H1 (cell line): Measurements from ENCODE around the gene SV2B. TPM values are rescaled to one million over a fixed set of nuclear protein-coding genes. Genes with fewer than 3 reads are reported as not detected.

Experiments used
- CTCF ChIA-PET: fragments of 300-600 bp; sonication (Branson Sonifier 250); formaldehyde crosslinking; loops from one replicate; lab custom pipeline; 2021; ENCODE audit not compliant: partially characterized antibody; lab: Charles Lee
- POLR2A ChIA-PET: fragments of 300-600 bp; sonication (Branson Sonifier 250); formaldehyde crosslinking; loops from one replicate; lab custom pipeline; 2021; ENCODE audit warnings: inconsistent platforms; ENCODE audit not compliant: partially characterized antibody; lab: Charles Lee
- DNase-seq, 2 experiments: peaks; one replicate each; pipeline versions ENCODE4 v3.0.0 to v3.0.0-alpha.2; 2010 to 2022; ENCODE audit warnings: low spot score in 2 of 2, low read depth in 1 of 2, mixed read lengths in 1 of 2
- FAIRE-seq: peaks from 2 replicates; lab custom pipeline; 2011; peaks lifted over from hg19 to GRCh38; lab: Jason Lieb, UNC
- H2AFZ ChIP-seq: 2 replicates; pipeline ENCODE4 v1.8.1; 2012; ENCODE audit warnings: low read length, inconsistent platforms
- H2AK5ac ChIP-seq: 2 replicates; pipeline ENCODE4 v1.6.1; 2013; ENCODE audit warnings: low read depth, low read length
- H2BK120ac ChIP-seq: replicated peaks from 2 replicates; pipeline ENCODE3; 2013; ENCODE audit warnings: low read depth, low read length, inconsistent platforms
- H2BK12ac ChIP-seq: 2 replicates; pipeline ENCODE4 v1.6.1; 2013; ENCODE audit warnings: low read depth, low read length
- H2BK15ac ChIP-seq: 2 replicates; pipeline ENCODE4 v1.6.1; 2013; ENCODE audit warnings: low read length
- H2BK20ac ChIP-seq: 2 replicates; pipeline ENCODE4 v1.6.1; 2013; ENCODE audit warnings: low read length
- H2BK5ac ChIP-seq: 2 replicates; pipeline ENCODE4 v1.6.1; 2013; ENCODE audit warnings: low read depth, low read length
- H3K14ac ChIP-seq: 2 replicates; pipeline ENCODE4 v1.6.1; 2013; ENCODE audit warnings: inconsistent platforms; ENCODE audit not compliant: insufficient read length
- H3K18ac ChIP-seq: 2 replicates; pipeline ENCODE4 v1.6.1; 2013; ENCODE audit warnings: low read length; ENCODE audit errors: extremely low read depth
- H3K23ac ChIP-seq: 2 replicates; pipeline ENCODE4 v1.6.1; 2013; ENCODE audit warnings: inconsistent platforms; ENCODE audit not compliant: insufficient read length
- H3K23me2 ChIP-seq: 2 replicates; pipeline ENCODE4 v1.6.1; 2013; ENCODE audit warnings: low read depth, low read length
- H3K27ac ChIP-seq: 2 replicates; pipeline ENCODE4 v1.6.1; 2011; ENCODE audit warnings: low read depth, low read length, inconsistent platforms
- H3K27me3 ChIP-seq, 4 experiments: replicated peaks in 1 of 4; 1 replicate in 1 of 4; 2 replicates in 3 of 4; pipeline versions ENCODE4 v1.6.1 to v1.8.1; 2011 to 2013; ENCODE audit warnings: low read length in 3 of 4, mild to moderate bottlenecking in 3 of 4, inconsistent platforms in 2 of 4, mixed read lengths in 2 of 4, moderate library complexity in 1 of 4; ENCODE audit not compliant: control insufficient read depth in 3 of 4, insufficient read depth in 3 of 4; ENCODE audit errors: extremely low read depth in 1 of 4
- H3K36me3 ChIP-seq, 4 experiments: 2 replicates each; pipeline versions ENCODE4 v1.6.1 to v1.8.1; 2011 to 2013; ENCODE audit warnings: mild to moderate bottlenecking in 4 of 4, low read length in 3 of 4, moderate library complexity in 2 of 4, control low read depth in 1 of 4, inconsistent platforms in 1 of 4; ENCODE audit not compliant: insufficient read depth in 4 of 4, control insufficient read depth in 2 of 4
- H3K4ac ChIP-seq: replicated peaks from 2 replicates; pipeline ENCODE3; 2013; ENCODE audit warnings: low read length, low read depth, mixed read lengths, inconsistent platforms; ENCODE audit not compliant: insufficient read length
- H3K4me1 ChIP-seq, 4 experiments: replicated peaks in 1 of 4; 1 replicate in 1 of 4; 2 replicates in 3 of 4; pipeline versions ENCODE4 v1.6.1 to v1.8.1; 2011 to 2013; ENCODE audit warnings: low read length in 3 of 4, inconsistent platforms in 2 of 4, mixed read lengths in 1 of 4; ENCODE audit not compliant: insufficient read depth in 4 of 4, control insufficient read depth in 3 of 4
- H3K4me2 ChIP-seq, 2 experiments: 2 replicates each; pipeline versions ENCODE4 v1.6.1 to v1.8.1; 2011 to 2013; ENCODE audit warnings: low read depth in 2 of 2, low read length in 2 of 2, control low read depth in 1 of 2, inconsistent platforms in 1 of 2, mild to moderate bottlenecking in 1 of 2; ENCODE audit not compliant: insufficient read depth in 1 of 2
- H3K4me3 ChIP-seq, 4 experiments: fragments of 200-600, 300-600 bp in 1 of 4; sonication (generic), shearing (Covaris generic), sonication (Bioruptor Twin) in 1 of 4; 2 replicates each; pipeline versions ENCODE4 v1.5.1 to v1.8.1; 2011 to 2016; ENCODE audit warnings: low read length in 4 of 4, low read depth in 3 of 4, control low read depth in 2 of 4, inconsistent platforms in 2 of 4, mild to moderate bottlenecking in 2 of 4, mixed read lengths in 1 of 4, moderate library complexity in 1 of 4; ENCODE audit not compliant: insufficient read depth in 2 of 4; ENCODE audit errors: extremely low read depth in 1 of 4
- H3K56ac ChIP-seq: replicated peaks from 2 replicates; pipeline ENCODE3; 2013; ENCODE audit warnings: low read depth, mild to moderate bottlenecking, mixed read lengths, low read length, inconsistent platforms; ENCODE audit not compliant: insufficient read length
- H3K79me1 ChIP-seq: 2 replicates; pipeline ENCODE4 v1.6.1; 2013; ENCODE audit warnings: low read depth, low read length, control low read depth
- H3K79me2 ChIP-seq, 2 experiments: 2 replicates each; pipeline versions ENCODE4 v1.6.1 to v1.8.1; 2012 to 2013; ENCODE audit warnings: low read length in 2 of 2, mild to moderate bottlenecking in 2 of 2, inconsistent platforms in 1 of 2; ENCODE audit not compliant: insufficient read depth in 2 of 2, control insufficient read depth in 1 of 2
- H3K9ac ChIP-seq, 4 experiments: replicated peaks in 1 of 4; 1 replicate in 1 of 4; 2 replicates in 3 of 4; pipeline versions ENCODE4 v1.6.1 to v1.8.1; 2011 to 2013; ENCODE audit warnings: low read depth in 3 of 4, low read length in 3 of 4, control low read depth in 2 of 4, mild to moderate bottlenecking in 2 of 4, moderate library complexity in 2 of 4, inconsistent platforms in 1 of 4; ENCODE audit errors: extremely low read depth in 1 of 4
- H3K9me3 ChIP-seq, 2 experiments: 2 replicates each; pipeline versions ENCODE4 v1.6.1 to v1.8.1; 2012 to 2013; ENCODE audit warnings: mild to moderate bottlenecking in 2 of 2, moderate library complexity in 2 of 2, control low read depth in 1 of 2, inconsistent platforms in 1 of 2, low read depth in 1 of 2, low read length in 1 of 2, mixed read lengths in 1 of 2; ENCODE audit not compliant: insufficient read depth in 2 of 2
- H4K20me1 ChIP-seq, 2 experiments: replicated peaks in 1 of 2; 2 replicates each; pipeline versions ENCODE3 to v1.8.1; 2011 to 2013; ENCODE audit warnings: inconsistent platforms in 2 of 2, low read length in 2 of 2, mild to moderate bottlenecking in 1 of 2; ENCODE audit not compliant: insufficient read depth in 2 of 2, control insufficient read depth in 1 of 2
- H4K5ac ChIP-seq: 2 replicates; pipeline ENCODE4 v1.6.1; 2013; ENCODE audit warnings: low read length, low read depth, mixed read lengths, inconsistent platforms; ENCODE audit not compliant: insufficient read length
- H4K8ac ChIP-seq: 2 replicates; pipeline ENCODE4 v1.8.0; 2013; ENCODE audit warnings: mild to moderate bottlenecking, moderate library complexity, low read length, inconsistent platforms; ENCODE audit not compliant: insufficient read depth; ENCODE audit errors: extremely low read depth
- H4K91ac ChIP-seq: replicated peaks from 2 replicates; pipeline ENCODE3; 2013; ENCODE audit warnings: low read length, mixed read lengths, inconsistent platforms; ENCODE audit not compliant: insufficient read length
- CBX5 ChIP-seq: fragments of 300-800, 300-1000 bp; sonication (generic); IDR thresholded peaks from 2 replicates; pipeline ENCODE4 v1.7.1; 2016; ENCODE audit warnings: antibody characterized with exemption, low read length, low read depth
- SRF ChIP-seq: IDR thresholded peaks from 2 replicates; pipeline ENCODE4 v1.6.1; 2011; ENCODE audit warnings: mild to moderate bottlenecking, low read depth, low read length, moderate library complexity
- WGBS, 2 experiments: shearing (Covaris generic) in 1 of 2; methylation state at CpG; one replicate each; pipeline versions ENCODE4 v1.1.6 to v1.1.7; 2013 to 2015; ENCODE audit warnings: low lambda C conversion rate in 2 of 2, mixed read lengths in 2 of 2, inconsistent platforms in 1 of 2, low coverage in 1 of 2, missing lambda C conversion rate in 1 of 2; ENCODE audit not compliant: insufficient replicate concordance in 2 of 2, insufficient coverage in 1 of 2, insufficient read length in 1 of 2; ENCODE audit errors: extremely low coverage in 1 of 2, missing lambda C conversion rate in 1 of 2; 5-methylcytosine and 5-hydroxymethylcytosine counted together
- polyA plus RNA-seq, 7 experiments: library from polyadenylated mRNA; depleted of rRNA in 3 of 7; stranded (reverse) in 5 of 7; unstranded in 2 of 7; fragments of >200 nt in 5 of 7; fragments of 200-250 nt in 2 of 7; gene quantifications; 1 replicate in 5 of 7; 2 replicates in 1 of 7; 4 replicates in 1 of 7; pipeline versions ENCODE4 v1.2.1 to v1.2.3, GENCODE V29; 2011 to 2013; ENCODE audit warnings: missing spikeins in 2 of 7, mixed read lengths in 2 of 7
- total RNA-seq: library from RNA; stranded (reverse); fragmentation: NEBNext Ultra II Directional; extraction: Animal tissue kit (Norgen Biotek cat#: 25700); gene quantifications from 2 replicates; pipeline ENCODE4 v1.2.1, GENCODE V29; 2021

Gene SV2B
- total and polyA plus RNA-seq, 2 of the 8 experiments (the other 6 are each of a cell fraction or from before 2014, with no cell fraction given), result 0.09 to 0.20 TPM

DNA sequence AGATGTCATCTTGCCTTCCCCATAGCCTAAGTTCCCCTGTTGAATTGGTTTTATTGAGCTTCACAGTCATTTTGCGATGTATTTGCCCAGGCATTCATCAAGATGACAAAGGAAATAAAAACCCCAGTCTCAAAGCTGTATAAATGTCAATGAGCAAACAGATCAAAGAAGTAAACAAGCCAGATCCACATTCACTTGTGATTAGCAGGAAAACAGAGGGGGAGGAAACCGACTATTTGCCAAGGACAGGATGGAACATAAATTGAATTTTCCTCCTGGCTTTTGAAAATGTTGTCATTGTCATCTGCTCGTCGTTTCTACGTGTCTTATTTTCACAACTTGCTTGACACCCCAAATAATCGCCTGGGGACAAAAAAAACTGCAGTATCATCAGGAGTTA, 83.5 kb downstream of the SV2B start:
- H3K14ac ChIP-seq, result no peak overlapping the region
- no peaks in the 10 kb centered on the region for H3K23me2 ChIP-seq
- no peak overlapping the region for H3K4ac ChIP-seq
- no peak overlapping the region for H4K91ac ChIP-seq
- no peaks in the 10 kb centered on the region for H3K4me1 ChIP-seq
- H4K8ac ChIP-seq, result no peak overlapping the region
- no peaks in the 10 kb centered on the region for H4K20me1 ChIP-seq
- no peaks in the 10 kb centered on the region for H3K36me3 ChIP-seq
- no peak overlapping the region for H4K5ac ChIP-seq
- H3K23ac ChIP-seq, result no peak overlapping the region
- no peak overlapping the region for H2BK12ac ChIP-seq
- H3K9ac ChIP-seq, result no peak overlapping the region
- H3K4me3 ChIP-seq, result no peak overlapping the region
- H3K79me2 ChIP-seq, result no peaks in the 10 kb centered on the region
- ChIA-PET POLR2A (no interaction called here), CTCF (no interaction called here)
- no peaks in the 10 kb centered on the region for H3K27me3 ChIP-seq
- H2BK15ac ChIP-seq, result no peak overlapping the region
- no peak for FAIRE-seq
- WGBS, 2 experiments, result 82% methylated on average over 6 of the region's 6 CpGs; no CpG with 5 or more reads in 1 of the 2 experiments
- no peak overlapping the region for H2AFZ ChIP-seq
- no peak overlapping the region for H2BK5ac ChIP-seq
- no peaks in the 10 kb centered on the region for H3K9me3 ChIP-seq
- H3K79me1 ChIP-seq, result no peaks in the 10 kb centered on the region
- no peak overlapping the region for H2BK20ac ChIP-seq
- no peak for DNase-seq
- no peak overlapping the region for H3K27ac ChIP-seq
- H3K56ac ChIP-seq, result no peak overlapping the region
- H3K4me2 ChIP-seq, result no peak overlapping the region
- H3K18ac ChIP-seq, result no peak overlapping the region
- H2AK5ac ChIP-seq, result no peak overlapping the region
- H2BK120ac ChIP-seq, result no peak overlapping the region
- TF ChIP-seq CBX5, result no peak
- no peak for TF ChIP-seq SRF
